Measurements from ENCODE around the gene FHDC1. TPM values are rescaled to one million over a fixed set of nuclear protein-coding genes. Genes with fewer than 3 reads are reported as not detected.

FHDC1 gene
- total RNA-seq, 1 experiment from 2014 or later, result 6.0 TPM

DNA sequence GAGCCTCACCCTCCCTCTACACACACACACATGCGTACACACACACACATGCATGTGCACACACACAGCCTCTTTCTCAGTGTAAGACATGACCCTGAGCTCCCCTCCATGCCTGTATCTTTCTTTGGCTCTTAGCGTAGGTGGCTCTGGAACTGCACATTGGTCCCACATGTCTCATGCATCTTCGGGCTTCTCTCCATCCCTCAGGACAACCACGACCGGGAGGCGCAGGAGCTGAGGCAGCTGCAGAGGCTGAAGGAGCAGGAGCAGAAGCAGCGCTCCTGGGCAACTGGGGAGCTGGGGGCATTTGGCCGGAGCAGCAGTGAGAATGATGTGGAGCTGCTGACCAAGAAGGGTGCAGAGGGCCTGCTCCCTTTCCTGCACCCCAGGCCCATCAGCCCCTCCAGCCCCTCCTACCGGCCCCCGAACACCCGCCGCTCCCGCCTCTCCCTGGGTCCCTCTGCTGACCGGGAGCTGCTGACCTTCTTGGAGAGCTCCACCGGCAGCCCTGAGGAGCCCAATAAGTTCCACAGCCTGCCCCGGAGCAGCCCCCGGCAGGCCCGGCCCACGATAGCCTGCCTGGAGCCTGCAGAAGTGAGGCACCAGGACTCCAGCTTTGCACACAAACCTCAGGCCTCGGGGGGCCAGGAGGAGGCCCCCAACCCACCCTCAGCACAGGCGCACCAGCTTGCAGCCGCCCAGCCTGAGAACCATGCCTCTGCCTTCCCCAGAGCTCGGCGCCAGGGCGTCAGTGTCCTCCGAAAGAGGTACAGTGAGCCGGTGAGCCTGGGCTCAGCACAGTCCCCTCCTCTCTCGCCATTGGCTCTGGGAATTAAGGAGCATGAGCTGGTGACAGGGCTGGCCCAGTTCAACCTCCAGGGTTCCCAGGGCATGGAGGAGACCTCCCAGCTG, 38.6 kb downstream of the FHDC1 start:
- H3K27ac Mint-ChIP-seq (ENCODE audit: unreplicated experiment), result no peak overlapping the region
- H3K4me3 Mint-ChIP-seq (ENCODE audit: low read depth, unreplicated experiment), result no peak overlapping the region
- H3K4me1 Mint-ChIP-seq (ENCODE audit: low read depth, unreplicated experiment), result no peaks in the 10 kb centered on the region
- no peaks in the 10 kb centered on the region for H3K27me3 Mint-ChIP-seq (ENCODE audit: unreplicated experiment)
- peaks cover 4% of the 10 kb centered on the region for H3K36me3 Mint-ChIP-seq (ENCODE audit: insufficient read depth, unreplicated experiment)
- TF ChIP-seq, protein P1, sequence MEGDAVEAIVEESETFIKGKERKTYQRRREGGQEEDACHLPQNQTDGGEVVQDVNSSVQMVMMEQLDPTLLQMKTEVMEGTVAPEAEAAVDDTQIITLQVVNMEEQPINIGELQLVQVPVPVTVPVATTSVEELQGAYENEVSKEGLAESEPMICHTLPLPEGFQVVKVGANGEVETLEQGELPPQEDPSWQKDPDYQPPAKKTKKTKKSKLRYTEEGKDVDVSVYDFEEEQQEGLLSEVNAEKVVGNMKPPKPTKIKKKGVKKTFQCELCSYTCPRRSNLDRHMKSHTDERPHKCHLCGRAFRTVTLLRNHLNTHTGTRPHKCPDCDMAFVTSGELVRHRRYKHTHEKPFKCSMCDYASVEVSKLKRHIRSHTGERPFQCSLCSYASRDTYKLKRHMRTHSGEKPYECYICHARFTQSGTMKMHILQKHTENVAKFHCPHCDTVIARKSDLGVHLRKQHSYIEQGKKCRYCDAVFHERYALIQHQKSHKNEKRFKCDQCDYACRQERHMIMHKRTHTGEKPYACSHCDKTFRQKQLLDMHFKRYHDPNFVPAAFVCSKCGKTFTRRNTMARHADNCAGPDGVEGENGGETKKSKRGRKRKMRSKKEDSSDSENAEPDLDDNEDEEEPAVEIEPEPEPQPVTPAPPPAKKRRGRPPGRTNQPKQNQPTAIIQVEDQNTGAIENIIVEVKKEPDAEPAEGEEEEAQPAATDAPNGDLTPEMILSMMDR (IDR thresholded peaks at IDR 0.05; ENCODE audit: unreplicated experiment), result no peak
- DNase-seq, result no peak
- H3K9me3 Mint-ChIP-seq (ENCODE audit: low read depth, unreplicated experiment), result no peaks in the 10 kb centered on the region
- no TSS peak for BruUV-seq (replicated peaks)
- intact Hi-C loops (cut with micrococcal nuclease; ENCODE audit: unreplicated experiment), result no loop called here
- CTCF ChIA-PET, result no interaction called here

- no peaks in the 10 kb centered on the region for H3K27me3 Mint-ChIP-seq (ENCODE audit: unreplicated experiment)
- peaks cover 4% of the 10 kb centered on the region for H3K36me3 Mint-ChIP-seq (ENCODE audit: insufficient read depth, unreplicated experiment)
- TF ChIP-seq, protein P1 (IDR thresholded peaks at IDR 0.05; ENCODE audit: unreplicated experiment), result no peak
- intact Hi-C loops (cut with micrococcal nuclease; ENCODE audit: unreplicated experiment), result no loop called here
- no peaks in the 10 kb centered on the region for H3K9me3 Mint-ChIP-seq (ENCODE audit: low read depth, unreplicated experiment)
- no peak overlapping the region for H3K4me3 Mint-ChIP-seq (ENCODE audit: low read depth, unreplicated experiment)
- CTCF ChIA-PET, result no interaction called here
- DNase-seq, result no peak
- no TSS peak for BruUV-seq (replicated peaks)
- H3K4me1 Mint-ChIP-seq (ENCODE audit: low read depth, unreplicated experiment), result no peaks in the 10 kb centered on the region
- H3K27ac Mint-ChIP-seq (ENCODE audit: unreplicated experiment), result no peak overlapping the region
Observed at GRCh38 chr4:152975380-152976211, 39.5 kb downstream of the FHDC1 start.

DNA sequence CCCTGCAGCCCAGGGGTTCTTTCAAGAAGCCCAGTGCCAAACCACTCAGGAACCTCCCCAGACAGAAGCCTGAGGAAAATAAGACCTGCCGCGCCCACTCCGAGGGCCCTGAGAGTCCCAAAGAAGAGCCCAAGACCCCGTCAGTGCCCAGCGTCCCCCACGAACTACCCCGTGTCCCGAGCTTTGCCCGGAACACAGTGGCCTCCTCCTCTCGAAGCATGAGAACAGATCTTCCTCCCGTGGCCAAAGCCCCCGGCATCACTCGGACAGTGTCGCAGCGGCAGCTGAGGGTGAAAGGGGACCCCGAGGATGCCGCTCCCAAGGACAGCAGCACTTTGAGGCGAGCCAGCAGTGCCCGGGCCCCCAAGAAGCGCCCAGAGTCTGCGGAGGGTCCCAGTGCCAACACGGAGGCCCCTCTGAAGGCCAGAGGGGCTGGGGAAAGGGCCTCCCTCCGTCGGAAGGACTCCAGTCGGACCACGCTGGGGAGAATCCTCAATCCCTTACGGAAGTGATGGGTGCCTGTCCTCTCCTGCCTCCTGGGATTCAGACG, 40.2 kb downstream of the FHDC1 start:
- no peak for DNase-seq
- H3K27ac Mint-ChIP-seq (ENCODE audit: unreplicated experiment), result no peak overlapping the region

GRCh38 chr4:152979731-152980330, 43.7 kb downstream of the FHDC1 start:
- TF ChIP-seq, protein P1 (IDR thresholded peaks at IDR 0.05; ENCODE audit: unreplicated experiment), result no peak
- BruUV-seq (replicated peaks), result no TSS peak
- CTCF ChIA-PET, result no interaction called here

More for the DNA sequence above, 40.2 kb downstream of the FHDC1 start:
- H3K36me3 Mint-ChIP-seq (ENCODE audit: insufficient read depth, unreplicated experiment), result peaks cover 4% of the 10 kb centered on the region
- H3K4me1 Mint-ChIP-seq (ENCODE audit: low read depth, unreplicated experiment), result no peaks in the 10 kb centered on the region
- no peak overlapping the region for H3K4me3 Mint-ChIP-seq (ENCODE audit: low read depth, unreplicated experiment)
- CTCF ChIA-PET, result no interaction called here
- TF ChIP-seq, protein P1 (IDR thresholded peaks at IDR 0.05; ENCODE audit: unreplicated experiment), result no peak
- intact Hi-C loops (cut with micrococcal nuclease; ENCODE audit: unreplicated experiment), result no loop called here
- no peaks in the 10 kb centered on the region for H3K9me3 Mint-ChIP-seq (ENCODE audit: low read depth, unreplicated experiment)
- H3K27me3 Mint-ChIP-seq (ENCODE audit: unreplicated experiment), result no peaks in the 10 kb centered on the region
- no TSS peak for BruUV-seq (replicated peaks)

More at GRCh38 chr4:152979731-152980330, 43.7 kb downstream of the FHDC1 start:
- intact Hi-C loops (cut with micrococcal nuclease; ENCODE audit: unreplicated experiment), result no loop called here
- Mint-ChIP-seq H3K27ac (ENCODE audit: unreplicated experiment) (no peak overlapping the region), H3K9me3 (ENCODE audit: low read depth, unreplicated experiment) (no peaks in the 10 kb centered on the region), H3K27me3 (ENCODE audit: unreplicated experiment) (no peaks in the 10 kb centered on the region), H3K4me3 (ENCODE audit: low read depth, unreplicated experiment) (no peak overlapping the region), H3K4me1 (ENCODE audit: low read depth, unreplicated experiment) (no peaks in the 10 kb centered on the region), H3K36me3 (ENCODE audit: insufficient read depth, unreplicated experiment) (peaks cover 4% of the 10 kb centered on the region)
- no peak for DNase-seq
